Mesodermal cell (in vitro differentiated cells): ENCODE data around the gene KRTAP5-7.
"Not testable (repeated sequence)": the region's sequence is repeated elsewhere in the genome, so short reads cannot be mapped to it uniquely, and the experiment has no call there.

ENCODE experiments used
- H3K27ac ChIP-seq: 2 replicates; pipeline ENCODE4 v1.7.0; 2013; ENCODE audit warnings: mild to moderate bottlenecking, low read depth, low read length, moderate library complexity; ENCODE audit not compliant: severe bottlenecking
- H3K36me3 ChIP-seq: 2 replicates; pipeline ENCODE4 v1.7.1; 2013; ENCODE audit warnings: mild to moderate bottlenecking, low read length, moderate library complexity; ENCODE audit not compliant: control insufficient read depth, insufficient read depth
- H3K4me1 ChIP-seq: one replicate; pipeline ENCODE4 v1.7.1; 2013; ENCODE audit warnings: mild to moderate bottlenecking, low read length; ENCODE audit not compliant: insufficient read depth, control insufficient read depth, poor library complexity, severe bottlenecking
- H3K4me3 ChIP-seq: 2 replicates; pipeline ENCODE4 v1.7.0; 2013; ENCODE audit warnings: low read length, control low read depth, mild to moderate bottlenecking; ENCODE audit not compliant: insufficient read depth, poor library complexity, severe bottlenecking; ENCODE audit errors: extremely low read depth
- H3K9me3 ChIP-seq: 2 replicates; pipeline ENCODE4 v1.7.1; 2013; ENCODE audit warnings: mild to moderate bottlenecking, low read length, moderate library complexity; ENCODE audit not compliant: control insufficient read depth
- WGBS, 2 experiments: methylation state at CpG; one replicate each; pipeline ENCODE4 v1.1.5; 2013; ENCODE audit warnings: missing lambda C conversion rate in 2 of 2; ENCODE audit not compliant: insufficient coverage in 2 of 2; 5-methylcytosine and 5-hydroxymethylcytosine counted together

Gene KRTAP5-7

GRCh38 chr11:71537537-71537936 is 10.5 kb downstream of the KRTAP5-7 start:
- 94 to 97% methylated on average over 5 to 8 of the region's 9 CpGs for WGBS, 2 experiments
- Histone ChIP-seq H3K27ac (no peak overlapping the region), H3K9me3 (no peaks in the 10 kb centered on the region), H3K4me1 (no peaks in the 10 kb centered on the region), H3K4me3 (no peak overlapping the region), H3K36me3 (no peaks in the 10 kb centered on the region)

- not testable (repeated sequence) for H3K36me3 ChIP-seq
- WGBS, 2 experiments = 86 to 90% methylated on average over 2 to 3 of the region's 4 CpGs
Measured at GRCh38 chr11:71537977-71538665, 11.1 kb downstream of the KRTAP5-7 start, which contains the start of gene KRTAP5-8. Gene KRTAP5-8, plus strand, starts transcription at chr11:71538025. Its CDS starts 31 bp downstream, at chr11:71538056.

DNA sequence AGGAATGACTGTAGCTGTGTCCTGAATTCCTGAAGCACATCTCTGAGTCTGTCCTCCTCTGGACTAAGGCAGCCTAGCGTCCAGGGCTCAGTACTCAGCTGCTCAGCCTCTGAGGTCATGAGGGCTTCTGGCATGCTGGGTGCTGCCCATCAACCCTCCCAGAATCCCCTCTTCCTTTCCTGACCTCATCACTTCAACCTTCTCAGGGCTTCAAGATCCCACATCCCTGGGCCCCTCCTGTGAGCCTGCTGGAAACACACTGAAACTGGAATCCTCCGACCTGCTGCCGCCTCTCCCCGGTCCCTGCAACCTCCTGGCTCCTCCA is 11.6 kb downstream of the KRTAP5-7 start:
- H3K27ac ChIP-seq = no peak overlapping the region
- no peaks in the 10 kb centered on the region for H3K4me1 ChIP-seq
- no peak overlapping the region for H3K4me3 ChIP-seq
- H3K9me3 ChIP-seq = no peaks in the 10 kb centered on the region
- WGBS, 2 experiments = 82 to 94% methylated on average over 3 to 4 of the region's 4 CpGs
- no peaks in the 10 kb centered on the region for H3K36me3 ChIP-seq

More at GRCh38 chr11:71537977-71538665, 11.1 kb downstream of the KRTAP5-7 start, which contains the start of gene KRTAP5-8:
- not testable (repeated sequence) for H3K4me1 ChIP-seq, H3K9me3 ChIP-seq, H3K4me3 ChIP-seq, H3K27ac ChIP-seq

DNA sequence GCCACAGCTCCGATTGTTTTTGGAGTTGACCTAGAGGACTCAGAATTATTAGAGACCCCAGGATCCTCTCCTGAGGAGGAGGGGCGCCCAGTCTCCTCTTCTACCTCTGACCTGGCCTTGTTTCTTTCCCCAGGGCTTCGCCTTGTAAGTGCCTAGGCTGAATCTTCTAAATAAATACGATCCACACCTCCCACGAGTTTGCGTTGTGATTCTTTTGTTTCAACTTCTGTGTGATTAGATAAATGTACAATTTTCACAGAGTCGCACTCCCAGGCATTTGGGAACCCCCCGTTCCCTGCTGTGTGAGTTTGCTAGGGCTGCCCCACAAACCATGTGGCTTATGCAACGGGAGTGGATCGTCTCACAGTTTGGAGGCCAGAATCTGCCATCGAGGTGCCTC is 11.9 kb downstream of the KRTAP5-7 start:
- 89 to 95% methylated on average over 6 of the region's 11 CpGs for WGBS, 2 experiments
- H3K27ac ChIP-seq = no peak overlapping the region

GRCh38 chr11:71539971-71540370 is 12.9 kb downstream of the KRTAP5-7 start:
- H3K27ac ChIP-seq, H3K9me3 ChIP-seq, H3K4me1 ChIP-seq, H3K36me3 ChIP-seq, H3K4me3 ChIP-seq: not testable (repeated sequence)
- WGBS, 2 experiments = 92 to 93% methylated on average over 9 to 11 of the region's 11 CpGs

More for the DNA sequence above, 11.9 kb downstream of the KRTAP5-7 start:
- Histone ChIP-seq H3K4me1 (no peaks in the 10 kb centered on the region), H3K36me3 (no peaks in the 10 kb centered on the region), H3K4me3 (no peak overlapping the region), H3K9me3 (no peaks in the 10 kb centered on the region)

DNA sequence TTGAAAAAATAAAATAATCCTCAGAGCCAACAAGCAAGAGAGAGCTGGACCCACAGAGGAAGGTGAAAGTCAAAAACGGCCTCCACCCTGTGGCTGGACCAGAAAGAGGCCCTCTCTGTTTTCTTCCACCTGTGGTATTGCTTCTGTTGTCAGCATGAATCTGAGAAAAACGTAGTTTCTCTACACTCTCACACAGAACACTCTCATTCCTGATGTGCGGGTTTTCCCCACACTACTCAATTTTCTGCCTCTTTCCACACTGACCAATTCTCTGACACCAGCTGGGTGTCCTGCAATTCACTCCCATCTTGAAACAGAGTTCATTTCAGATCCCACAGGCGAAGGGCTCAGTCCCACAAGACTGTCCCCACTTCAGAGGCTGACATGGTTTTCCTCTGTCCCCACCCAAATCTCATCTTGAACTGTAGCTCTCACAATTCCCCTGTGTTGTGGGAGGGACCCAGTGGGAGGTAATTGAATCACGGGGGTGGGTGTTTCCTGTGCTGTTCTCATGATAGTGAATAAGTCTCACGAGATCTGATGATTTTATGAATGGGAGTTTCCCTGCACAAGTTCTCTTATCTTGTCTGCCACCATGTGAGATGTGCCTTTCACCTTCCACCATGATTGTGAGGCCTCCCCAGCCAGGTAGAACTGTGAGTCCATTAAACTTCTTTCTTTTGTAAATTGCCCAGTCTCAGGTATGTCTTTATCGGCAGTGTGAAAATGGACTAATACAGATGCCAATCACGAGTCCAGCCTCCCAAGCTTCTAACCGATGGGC is 13.6 kb downstream of the KRTAP5-7 start:
- not testable (repeated sequence) for H3K4me3 ChIP-seq, H3K36me3 ChIP-seq, H3K9me3 ChIP-seq, H3K27ac ChIP-seq, H3K4me1 ChIP-seq
- WGBS, 2 experiments = 92% methylated on average over 7 to 8 of the region's 9 CpGs

DNA sequence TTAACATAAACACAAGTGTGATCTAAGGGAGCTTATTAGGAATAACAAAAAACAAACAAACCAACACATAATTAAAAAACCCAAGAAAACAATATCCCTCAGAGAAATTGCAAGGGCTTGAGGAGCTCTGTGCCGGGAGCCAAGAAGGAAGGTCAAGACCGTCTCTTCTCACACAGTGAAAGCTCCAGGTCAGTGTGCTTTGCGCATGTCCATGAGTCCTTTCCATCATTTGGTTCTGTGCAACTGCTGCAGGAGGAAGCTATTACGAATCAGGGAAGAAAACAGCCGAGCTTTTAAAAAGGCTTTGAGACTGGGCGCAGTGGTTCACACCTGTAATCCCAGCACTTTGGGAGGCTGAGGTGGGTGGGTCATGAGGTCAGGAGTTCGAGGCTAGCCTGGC is 15.3 kb downstream of the KRTAP5-7 start:
- H3K4me3 ChIP-seq = no peak overlapping the region
- peaks cover 4% of the 10 kb centered on the region for H3K9me3 ChIP-seq
- H3K36me3 ChIP-seq = no peaks in the 10 kb centered on the region
- H3K4me1 ChIP-seq = no peaks in the 10 kb centered on the region
- no peak overlapping the region for H3K27ac ChIP-seq
- WGBS, 2 experiments = 93 to 99% methylated on average over 6 to 7 of the region's 7 CpGs

DNA sequence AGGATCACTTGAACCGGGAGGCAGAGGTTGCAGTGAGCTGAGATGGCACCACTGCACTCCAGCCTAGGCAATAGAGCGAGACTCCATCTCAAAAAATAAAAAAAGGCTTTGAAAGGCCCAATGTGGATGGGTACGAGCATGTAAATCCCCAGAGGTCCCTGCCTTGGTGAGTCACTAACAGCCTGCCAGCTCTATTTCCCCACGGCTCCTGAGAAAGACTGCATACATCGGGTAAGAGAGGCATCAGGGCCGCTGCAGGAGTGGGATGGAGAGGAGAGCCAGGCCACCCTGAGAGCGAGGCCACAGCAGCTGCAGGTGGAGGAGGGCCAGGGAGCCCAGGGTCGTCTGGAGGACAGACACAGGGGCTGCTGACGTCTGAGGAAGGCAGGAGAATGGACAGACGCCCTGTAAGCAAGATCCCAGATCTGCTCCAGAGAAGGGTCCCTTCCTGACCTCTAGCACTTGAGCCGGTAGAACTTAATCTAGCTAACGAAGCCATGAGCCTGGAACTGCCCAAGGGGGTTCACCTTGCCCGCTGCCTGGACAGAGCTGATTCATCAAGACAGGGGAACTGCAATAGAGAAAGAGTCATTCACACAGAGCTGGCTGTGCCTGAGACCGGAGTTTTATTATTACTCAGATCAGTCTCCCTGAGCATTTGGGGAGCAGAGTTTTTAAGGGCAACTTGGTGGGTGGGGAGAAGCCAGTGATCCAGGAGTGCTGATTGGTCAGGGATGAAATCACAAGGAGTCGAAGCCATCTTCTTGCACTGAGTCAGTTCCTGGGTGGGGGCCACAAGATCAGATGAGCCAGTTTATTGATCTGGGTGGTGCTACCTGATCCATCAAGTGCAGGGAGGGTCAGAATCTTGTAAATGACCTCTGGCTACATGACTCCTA is 16.1 kb downstream of the KRTAP5-7 start:
- H3K4me1 ChIP-seq = no peaks in the 10 kb centered on the region
- H3K27ac ChIP-seq = no peak overlapping the region
- no peak overlapping the region for H3K4me3 ChIP-seq
- WGBS, 2 experiments = 88 to 89% methylated on average over 15 of the region's 15 CpGs
- no peaks in the 10 kb centered on the region for H3K36me3 ChIP-seq
- peaks cover 4% of the 10 kb centered on the region for H3K9me3 ChIP-seq

DNA sequence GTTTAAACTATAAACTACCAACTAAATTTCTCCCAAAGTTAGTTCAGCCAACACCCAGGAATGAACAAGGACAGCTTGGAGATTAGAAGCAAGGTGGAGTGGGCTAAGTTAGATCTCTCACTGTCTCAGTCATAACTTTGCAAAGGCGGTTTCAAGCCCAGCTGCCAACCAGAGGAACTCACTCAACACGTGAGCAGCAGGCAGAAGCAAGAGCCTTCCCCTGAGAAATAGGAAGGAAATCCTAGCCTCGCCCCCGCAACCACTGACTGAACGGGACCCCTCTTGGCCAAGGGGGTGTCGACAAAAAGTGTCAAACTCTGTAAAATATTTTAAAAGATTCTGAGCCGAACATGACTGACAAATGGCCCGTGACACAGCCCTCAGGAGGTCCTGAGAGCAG is 16.8 kb downstream of the KRTAP5-7 start:
- H3K27ac ChIP-seq = no peak overlapping the region
- no peaks in the 10 kb centered on the region for H3K36me3 ChIP-seq
- H3K4me3 ChIP-seq = no peak overlapping the region
- WGBS, 2 experiments = 86 to 89% methylated on average over 6 to 7 of the region's 8 CpGs
- H3K4me1 ChIP-seq = no peaks in the 10 kb centered on the region
- H3K9me3 ChIP-seq = peaks cover 4% of the 10 kb centered on the region

DNA sequence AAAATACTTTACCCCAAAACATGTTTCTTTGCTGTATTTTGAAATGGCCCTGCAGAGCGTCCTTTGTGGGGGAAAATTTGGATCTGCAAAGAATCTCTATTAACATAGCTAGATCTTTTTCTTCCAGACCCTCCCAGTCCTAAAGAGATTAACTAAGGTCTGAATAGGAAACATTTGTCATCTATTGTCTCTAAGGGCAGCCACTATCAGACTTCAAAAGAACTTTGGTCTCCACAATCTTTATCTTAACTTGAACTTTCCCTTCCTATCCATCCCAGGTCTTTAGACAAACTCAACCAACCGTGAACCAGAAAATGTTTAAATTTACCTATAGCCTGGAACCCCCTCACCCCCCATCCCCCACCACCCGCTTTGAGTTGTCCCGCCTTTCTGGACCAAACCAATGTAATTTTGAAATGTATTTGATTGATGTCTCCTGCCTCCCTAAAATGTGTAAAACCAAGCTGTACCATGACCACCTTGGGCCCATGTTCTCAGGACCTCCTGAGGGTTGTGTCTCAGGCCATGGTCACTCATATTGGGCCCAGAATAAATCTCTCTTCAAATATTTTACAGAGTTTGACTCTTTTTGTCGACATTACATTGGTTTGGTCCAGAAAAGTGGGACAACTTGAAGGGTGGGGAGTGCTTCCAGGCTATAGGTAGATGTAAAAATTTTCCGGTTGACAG is 17.6 kb downstream of the KRTAP5-7 start:
- no peaks in the 10 kb centered on the region for H3K36me3 ChIP-seq
- 90% methylated on average over 1 of the region's 6 CpGs; no CpG with 5 or more reads in 1 of the 2 experiments for WGBS, 2 experiments
- H3K4me1 ChIP-seq = no peaks in the 10 kb centered on the region
- H3K9me3 ChIP-seq = peaks cover 4% of the 10 kb centered on the region
- H3K4me3 ChIP-seq = no peak overlapping the region
- no peak overlapping the region for H3K27ac ChIP-seq
